ENCODE results near the gene PML.
A peak's percentile ranks its signal among the peaks of the same experiment; 100 is the strongest.

PML gene

DNA sequence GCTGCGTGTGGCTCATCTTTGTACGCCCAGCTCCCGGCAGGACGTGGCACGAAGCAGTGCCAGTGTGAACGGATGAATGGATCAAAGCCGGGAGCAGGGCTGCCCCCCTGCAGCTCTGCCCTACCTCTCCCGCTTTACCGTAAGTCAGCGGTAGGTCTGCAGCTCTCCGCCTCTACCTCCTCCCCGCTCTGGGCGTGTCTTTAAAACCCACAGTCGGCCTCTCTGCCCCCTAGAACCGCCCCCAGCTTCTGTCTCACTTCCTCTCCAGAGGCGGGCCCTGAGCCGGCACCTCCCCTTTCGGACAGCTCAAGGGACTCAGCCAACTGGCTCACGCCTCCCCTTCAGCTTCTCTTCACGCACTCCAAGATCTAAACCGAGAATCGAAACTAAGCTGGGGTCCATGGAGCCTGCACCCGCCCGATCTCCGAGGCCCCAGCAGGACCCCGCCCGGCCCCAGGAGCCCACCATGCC, at the start of gene PML:
TSS of gene PML (plus strand) at position 304 of the 471 bp plus-strand sequence. CDS start at position 401, 97 bp downstream.
- Mint-ChIP-seq H3K4me3 (peak within 1 kb of the TSS; percentile 98), H3K4me1 (peaks cover 63% of the 10 kb centered on the region), H3K36me3 (ENCODE audit: insufficient read depth) (peaks cover 12% of the 10 kb centered on the region), H3K27ac (ENCODE audit: low read depth) (peak within 1 kb of the TSS; percentile 96), H3K27me3 (no peaks in the 10 kb centered on the region), H3K9me3 (no peaks in the 10 kb centered on the region)
- peak; percentile 75 to 89 for DNase-seq (ENCODE audit: low spot score in 2 of 2)
- ATAC-seq (replicated peaks; ENCODE audit: extremely low read depth, poor library complexity, severe bottlenecking): peak; percentile 80

GRCh38 chr15:73945130-73945508, 49.4 kb upstream of the PML start:
- Mint-ChIP-seq H3K4me1 (peaks cover 18% of the 10 kb centered on the region), H3K36me3 (ENCODE audit: insufficient read depth) (peaks cover 3% of the 10 kb centered on the region), H3K27ac (ENCODE audit: low read depth) (no peak overlapping the region), H3K9me3 (no peaks in the 10 kb centered on the region), H3K4me3 (no peak overlapping the region), H3K27me3 (no peaks in the 10 kb centered on the region)
- ATAC-seq (replicated peaks; ENCODE audit: extremely low read depth, poor library complexity, severe bottlenecking) (no peak), DNase-seq (ENCODE audit: low spot score in 2 of 2) (no peak)

GRCh38 chr15:73946046-73946721, 48.3 kb upstream of the PML start:
- peaks cover 23% of the 10 kb centered on the region for H3K4me1 Mint-ChIP-seq
- peaks cover 3% of the 10 kb centered on the region for H3K36me3 Mint-ChIP-seq (ENCODE audit: insufficient read depth)
- H3K4me3 Mint-ChIP-seq: no peak overlapping the region
- no peaks in the 10 kb centered on the region for H3K27me3 Mint-ChIP-seq
- no peak for ATAC-seq (replicated peaks; ENCODE audit: extremely low read depth, poor library complexity, severe bottlenecking)
- H3K27ac Mint-ChIP-seq (ENCODE audit: low read depth): no peak overlapping the region
- H3K9me3 Mint-ChIP-seq: no peaks in the 10 kb centered on the region
- DNase-seq (ENCODE audit: low spot score in 2 of 2): no peak

DNA sequence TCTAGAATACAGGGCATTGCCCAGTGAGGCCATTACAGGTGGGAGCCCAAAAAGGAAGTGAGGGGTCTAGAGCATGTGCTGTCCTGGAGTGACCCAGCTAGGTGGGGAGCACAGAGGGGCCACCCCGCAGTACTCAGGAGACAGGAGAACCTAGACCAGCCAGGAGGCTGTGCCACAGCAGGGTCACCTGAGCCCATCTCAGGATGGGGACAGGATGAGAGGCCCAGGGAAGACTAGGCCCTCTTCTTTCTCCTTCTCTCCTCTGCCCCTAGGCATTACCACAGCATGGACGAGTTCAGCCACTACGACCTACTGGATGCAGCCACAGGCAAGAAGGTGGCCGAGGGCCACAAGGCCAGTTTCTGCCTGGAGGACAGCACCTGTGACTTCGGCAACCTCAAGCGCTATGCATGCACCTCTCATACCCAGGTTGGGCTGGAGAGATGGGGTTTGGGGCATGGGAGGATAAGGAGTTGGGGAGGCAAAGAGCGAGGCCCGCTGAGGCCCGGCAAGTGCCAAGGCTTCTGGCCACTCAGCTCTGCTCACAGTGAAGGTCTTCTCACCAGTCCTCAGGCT, 47.6 kb upstream of the PML start:
- peaks cover 2% of the 10 kb centered on the region for H3K36me3 Mint-ChIP-seq (ENCODE audit: insufficient read depth)
- H3K27ac Mint-ChIP-seq (ENCODE audit: low read depth): no peak overlapping the region
- ATAC-seq (replicated peaks; ENCODE audit: extremely low read depth, poor library complexity, severe bottlenecking): no peak
- H3K4me3 Mint-ChIP-seq: no peak overlapping the region
- H3K9me3 Mint-ChIP-seq: no peaks in the 10 kb centered on the region
- H3K4me1 Mint-ChIP-seq: peaks cover 20% of the 10 kb centered on the region
- H3K27me3 Mint-ChIP-seq: no peaks in the 10 kb centered on the region
- no peak for DNase-seq (ENCODE audit: low spot score in 2 of 2)

DNA sequence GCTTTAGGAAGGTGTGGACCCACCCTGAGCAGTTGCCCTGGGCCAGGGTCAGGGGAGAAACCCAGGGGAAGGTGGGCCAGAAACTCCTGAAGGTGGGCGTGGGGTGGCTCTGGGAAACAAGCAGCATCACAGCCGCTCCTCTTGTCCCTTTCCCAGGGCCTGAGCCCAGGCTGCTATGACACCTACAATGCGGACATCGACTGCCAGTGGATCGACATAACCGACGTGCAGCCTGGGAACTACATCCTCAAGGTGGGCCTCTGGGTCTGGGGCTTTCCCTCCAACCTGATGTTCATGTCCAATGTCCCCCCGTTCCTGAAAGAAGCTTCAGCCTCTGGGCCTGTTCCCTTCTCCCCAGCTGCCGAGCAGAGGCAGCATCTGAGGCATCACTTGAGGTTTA, 46.9 kb upstream of the PML start:
- no peak overlapping the region for H3K27ac Mint-ChIP-seq (ENCODE audit: low read depth)
- no peak overlapping the region for H3K4me3 Mint-ChIP-seq
- no peak for ATAC-seq (replicated peaks; ENCODE audit: extremely low read depth, poor library complexity, severe bottlenecking)
- H3K27me3 Mint-ChIP-seq: no peaks in the 10 kb centered on the region
- peaks cover 2% of the 10 kb centered on the region for H3K36me3 Mint-ChIP-seq (ENCODE audit: insufficient read depth)
- H3K4me1 Mint-ChIP-seq: peaks cover 12% of the 10 kb centered on the region
- H3K9me3 Mint-ChIP-seq: no peaks in the 10 kb centered on the region
- no peak for DNase-seq (ENCODE audit: low spot score in 2 of 2)

- H3K9me3 Mint-ChIP-seq: no peaks in the 10 kb centered on the region
- peaks cover 9% of the 10 kb centered on the region for H3K4me1 Mint-ChIP-seq
- ATAC-seq (replicated peaks; ENCODE audit: extremely low read depth, poor library complexity, severe bottlenecking) (no peak), DNase-seq (ENCODE audit: low spot score in 2 of 2) (no peak)
- no peaks in the 10 kb centered on the region for H3K27me3 Mint-ChIP-seq
- H3K27ac Mint-ChIP-seq (ENCODE audit: low read depth): no peak overlapping the region
- H3K4me3 Mint-ChIP-seq: no peak overlapping the region
- H3K36me3 Mint-ChIP-seq (ENCODE audit: insufficient read depth): peaks cover 2% of the 10 kb centered on the region
Measured at GRCh38 chr15:73948396-73948795, 46.1 kb upstream of the PML start.

DNA sequence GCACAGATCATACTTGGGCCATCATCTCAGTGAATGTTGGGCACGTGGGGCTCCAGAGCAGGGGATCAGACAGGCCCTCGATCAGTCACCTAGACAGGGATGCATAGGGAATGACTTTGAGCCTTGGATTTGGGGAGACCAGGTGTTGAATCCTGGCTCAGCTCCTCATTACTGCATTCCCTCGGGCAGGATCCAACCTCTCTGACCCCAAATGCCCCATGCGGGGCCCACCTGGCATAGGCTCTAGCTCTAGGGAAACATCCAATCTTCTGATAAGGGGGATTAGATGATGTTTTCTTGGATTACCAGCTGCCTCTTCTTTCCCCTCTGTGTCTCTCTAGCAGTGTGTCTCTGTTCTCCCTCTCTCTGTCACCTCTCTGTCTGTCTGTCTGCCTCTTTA, 45.5 kb upstream of the PML start:
- Mint-ChIP-seq H3K4me3 (no peak overlapping the region), H3K27me3 (no peaks in the 10 kb centered on the region), H3K36me3 (ENCODE audit: insufficient read depth) (peaks cover 2% of the 10 kb centered on the region), H3K4me1 (peaks cover 9% of the 10 kb centered on the region), H3K27ac (ENCODE audit: low read depth) (no peak overlapping the region), H3K9me3 (no peaks in the 10 kb centered on the region)
- ATAC-seq (replicated peaks; ENCODE audit: extremely low read depth, poor library complexity, severe bottlenecking): no peak
- no peak for DNase-seq (ENCODE audit: low spot score in 2 of 2)

DNA sequence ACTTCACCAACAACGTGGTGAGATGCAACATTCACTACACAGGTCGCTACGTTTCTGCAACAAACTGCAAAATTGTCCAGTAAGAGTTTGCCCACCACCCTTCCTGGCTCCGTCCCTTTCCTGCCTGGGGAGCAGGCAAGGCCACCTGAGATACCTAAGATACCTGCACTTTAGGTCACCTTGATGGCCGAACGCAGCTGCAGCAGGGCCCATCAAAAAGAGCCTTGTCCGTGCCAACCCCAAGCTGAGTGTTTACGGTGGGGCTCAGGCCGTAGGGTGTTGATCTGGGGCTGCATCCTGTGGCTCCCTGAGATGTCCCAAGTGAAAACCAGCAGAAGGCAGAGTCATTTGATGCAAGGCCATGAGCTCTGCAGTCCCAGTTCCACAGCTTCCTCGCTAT, 45.0 kb upstream of the PML start:
- Mint-ChIP-seq H3K27ac (ENCODE audit: low read depth) (no peak overlapping the region), H3K4me3 (no peak overlapping the region), H3K36me3 (ENCODE audit: insufficient read depth) (peaks cover 2% of the 10 kb centered on the region), H3K4me1 (peaks cover 9% of the 10 kb centered on the region), H3K9me3 (no peaks in the 10 kb centered on the region), H3K27me3 (no peaks in the 10 kb centered on the region)
- ATAC-seq (replicated peaks; ENCODE audit: extremely low read depth, poor library complexity, severe bottlenecking) (no peak), DNase-seq (ENCODE audit: low spot score in 2 of 2) (no peak)

- no peaks in the 10 kb centered on the region for H3K9me3 Mint-ChIP-seq
- H3K4me1 Mint-ChIP-seq: peaks cover 9% of the 10 kb centered on the region
- ATAC-seq (replicated peaks; ENCODE audit: extremely low read depth, poor library complexity, severe bottlenecking): no peak
- H3K4me3 Mint-ChIP-seq: no peak overlapping the region
- H3K27me3 Mint-ChIP-seq: no peaks in the 10 kb centered on the region
- no peak overlapping the region for H3K27ac Mint-ChIP-seq (ENCODE audit: low read depth)
- DNase-seq (ENCODE audit: low spot score in 2 of 2): no peak
- H3K36me3 Mint-ChIP-seq (ENCODE audit: insufficient read depth): peaks cover 2% of the 10 kb centered on the region
Measured at GRCh38 chr15:73950479-73950830, 44.1 kb upstream of the PML start.

DNA sequence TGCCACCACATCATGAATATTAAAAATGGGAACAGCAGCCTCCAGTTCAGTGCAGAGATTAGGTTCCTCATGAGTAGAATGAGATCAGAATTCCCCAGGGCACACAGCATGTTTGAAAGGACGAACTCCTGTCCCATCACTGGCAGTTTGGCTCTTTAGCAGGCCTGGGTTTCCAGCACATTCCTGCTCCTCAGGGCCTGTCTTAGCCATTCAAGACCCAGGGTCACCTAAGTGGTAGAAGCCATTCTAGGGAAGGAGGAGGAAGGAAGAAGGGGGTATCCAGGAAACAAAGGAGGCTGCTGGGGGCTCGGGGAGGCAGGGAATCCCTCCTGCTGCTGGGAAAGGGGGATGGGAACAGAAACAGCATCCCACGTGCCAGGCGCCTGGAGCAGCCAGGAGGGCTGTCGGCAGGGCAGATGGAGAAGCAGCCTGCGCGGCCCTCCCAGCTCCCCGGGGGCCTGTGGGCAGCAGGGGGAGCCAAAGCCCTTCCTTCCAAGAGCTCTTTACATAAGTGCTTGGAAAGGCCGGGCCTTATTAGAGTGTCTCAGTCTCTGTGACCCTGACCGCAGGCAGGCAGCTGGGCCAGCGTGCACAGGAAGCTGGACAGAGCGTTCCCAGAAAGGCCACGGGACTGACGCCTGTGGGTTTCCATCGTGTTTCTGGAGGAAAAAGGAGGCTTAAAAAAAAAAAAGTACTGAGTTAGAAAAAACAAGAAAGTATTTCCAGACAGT, 43.5 kb upstream of the PML start:
- no peak overlapping the region for H3K4me3 Mint-ChIP-seq
- H3K9me3 Mint-ChIP-seq: no peaks in the 10 kb centered on the region
- DNase-seq (ENCODE audit: low spot score in 2 of 2) (peak; percentile 47 to 54), ATAC-seq (replicated peaks; ENCODE audit: extremely low read depth, poor library complexity, severe bottlenecking) (peak; percentile 76)
- H3K27ac Mint-ChIP-seq (ENCODE audit: low read depth): peak overlapping the region; percentile 52
- H3K4me1 Mint-ChIP-seq: peaks cover 9% of the 10 kb centered on the region
- H3K36me3 Mint-ChIP-seq (ENCODE audit: insufficient read depth): peaks cover 2% of the 10 kb centered on the region
- no peaks in the 10 kb centered on the region for H3K27me3 Mint-ChIP-seq

- ATAC-seq (replicated peaks; ENCODE audit: extremely low read depth, poor library complexity, severe bottlenecking): no peak
Measured at GRCh38 chr15:73951601-73952000, 42.9 kb upstream of the PML start.

GRCh38 chr15:73952171-73952912, 42.2 kb upstream of the PML start:
- peak overlapping the region; percentile 56 for H3K27ac Mint-ChIP-seq (ENCODE audit: low read depth)
- peaks cover 9% of the 10 kb centered on the region for H3K4me1 Mint-ChIP-seq
- peaks cover 2% of the 10 kb centered on the region for H3K36me3 Mint-ChIP-seq (ENCODE audit: insufficient read depth)
- H3K9me3 Mint-ChIP-seq: no peaks in the 10 kb centered on the region
- no peaks in the 10 kb centered on the region for H3K27me3 Mint-ChIP-seq
- no peak overlapping the region for H3K4me3 Mint-ChIP-seq
- ATAC-seq (replicated peaks; ENCODE audit: extremely low read depth, poor library complexity, severe bottlenecking) (no peak), DNase-seq (ENCODE audit: low spot score in 2 of 2) (no peak)

More at GRCh38 chr15:73951601-73952000, 42.9 kb upstream of the PML start:
- Mint-ChIP-seq H3K4me3 (no peak overlapping the region), H3K9me3 (no peaks in the 10 kb centered on the region), H3K4me1 (peaks cover 9% of the 10 kb centered on the region), H3K27me3 (no peaks in the 10 kb centered on the region), H3K27ac (ENCODE audit: low read depth) (peak overlapping the region; percentile 52), H3K36me3 (ENCODE audit: insufficient read depth) (peaks cover 2% of the 10 kb centered on the region)
- DNase-seq (ENCODE audit: low spot score in 2 of 2): no peak
